Measurements from ENCODE around the gene RAB31.

GRCh38 chr18:9779630-9780029 lies 71.5 kb downstream of the RAB31 start:
- no peak for TF ChIP-seq CTCF (IDR thresholded peaks at IDR 0.05; ENCODE audit: borderline replicate concordance, extremely low read depth, low read length, poor library complexity, severe bottlenecking)
- TF ChIP-seq EZH2 (IDR thresholded peaks at IDR 0.05; ENCODE audit: borderline replicate concordance, low read depth, low read length, severe bottlenecking): no peak

Measured in DND-41 (cell line).